HG02973 (cell line): ENCODE results near the gene C14orf180.

Experiments used
- ATAC-seq: cut with Tn5 transposase; IDR thresholded peaks from one replicate; pipeline ENCODE4 v1.9.1; 2021; ENCODE audit warnings: moderate library complexity; ENCODE audit not compliant: unreplicated experiment

Gene C14orf180

DNA sequence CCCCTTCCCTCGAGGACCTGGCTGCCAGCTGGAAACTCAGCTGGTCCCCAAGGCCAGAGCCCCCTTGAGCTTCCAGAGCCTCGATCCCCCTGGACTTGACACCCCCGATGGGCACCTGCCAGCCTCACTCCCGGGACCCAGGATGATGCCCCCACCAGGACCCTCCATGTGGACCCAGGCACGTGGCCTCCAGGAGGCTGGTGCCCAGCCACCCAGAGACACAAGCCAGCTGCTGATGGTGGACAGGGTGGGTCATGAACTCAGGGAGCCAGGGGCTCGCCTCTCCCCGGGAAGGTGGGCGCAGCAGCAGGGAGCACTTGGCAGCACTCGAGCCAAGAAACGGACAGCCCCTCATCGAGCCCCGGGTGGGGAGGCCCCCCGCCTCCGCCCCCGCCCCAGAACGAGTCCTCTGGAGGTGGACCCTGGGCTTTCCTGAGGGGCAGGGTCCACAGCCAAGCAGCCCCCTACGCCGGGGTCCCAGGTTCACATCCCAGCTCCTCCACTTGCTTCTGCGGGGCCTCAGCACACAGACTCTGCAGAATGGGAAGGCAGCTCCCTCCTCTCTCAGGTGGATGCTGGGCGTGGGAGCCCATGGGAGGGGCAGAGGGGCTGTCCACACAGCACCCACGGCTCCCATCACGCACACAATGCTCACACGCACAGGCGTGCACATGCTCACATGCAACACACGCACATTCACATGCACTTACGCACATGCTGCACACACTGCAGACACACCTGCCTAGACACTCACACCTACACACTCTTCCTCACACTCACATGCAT, 12.1 kb downstream of the C14orf180 start:
- no peak for ATAC-seq

DNA sequence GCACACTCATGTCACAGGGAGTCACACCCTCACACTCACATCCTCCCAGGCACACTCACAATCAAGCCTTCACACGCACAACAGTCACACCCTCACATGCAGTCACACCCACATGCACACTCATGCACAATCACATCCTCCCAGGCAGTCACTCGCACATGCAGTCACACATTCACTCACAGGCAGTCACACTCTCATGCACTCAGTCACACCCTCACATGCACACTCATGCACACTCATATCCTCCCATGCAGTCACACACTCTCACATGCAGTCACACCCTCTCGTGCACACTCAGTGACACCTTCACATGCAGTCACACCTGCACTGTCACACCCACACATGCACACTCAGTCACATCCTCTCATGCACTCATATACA, 12.7 kb downstream of the C14orf180 start:
- no peak for ATAC-seq

DNA sequence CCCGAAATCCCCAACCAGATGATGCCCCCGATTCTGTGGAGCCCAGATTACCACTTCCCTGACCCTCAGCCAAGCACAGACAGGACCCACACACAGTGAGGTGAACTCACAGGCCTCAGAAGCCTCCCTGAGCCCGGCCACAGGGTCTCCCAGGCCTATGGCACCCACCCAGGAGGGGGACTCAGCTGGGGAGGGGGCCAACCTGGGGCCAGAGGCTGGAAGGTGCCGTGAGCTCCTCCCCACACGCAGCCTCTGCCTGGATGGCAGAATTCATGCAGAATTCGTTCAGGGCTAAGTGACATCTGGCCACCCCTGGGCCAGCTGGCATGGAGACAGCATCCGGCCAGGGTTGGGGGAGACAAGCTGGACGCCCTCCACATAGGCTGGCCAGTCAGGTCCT, 13.2 kb downstream of the C14orf180 start:
- ATAC-seq = no peak

DNA sequence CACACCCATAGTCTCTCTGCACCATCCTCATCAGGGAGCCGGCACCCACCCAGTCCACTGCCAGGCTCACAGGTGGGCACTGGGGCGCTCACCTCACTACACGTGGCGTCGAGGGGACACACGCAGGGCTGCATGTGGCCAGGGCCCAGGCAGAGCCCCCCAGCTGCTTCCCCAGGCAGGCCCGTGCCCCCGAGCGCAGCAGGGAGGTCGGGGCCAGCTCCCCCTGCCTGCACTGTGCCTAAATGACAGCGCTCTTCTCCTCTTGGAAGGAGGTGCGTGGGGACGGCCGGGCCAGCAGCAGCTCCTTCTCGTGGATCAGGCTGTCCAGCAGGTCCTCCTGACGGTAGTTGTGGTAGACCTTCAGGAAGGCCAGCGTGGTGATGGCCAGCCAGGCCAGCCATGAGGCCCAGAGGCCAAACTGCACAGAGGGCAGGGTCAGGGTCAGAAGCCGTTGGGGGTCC, 13.7 kb downstream of the C14orf180 start:
- ATAC-seq = no peak

DNA sequence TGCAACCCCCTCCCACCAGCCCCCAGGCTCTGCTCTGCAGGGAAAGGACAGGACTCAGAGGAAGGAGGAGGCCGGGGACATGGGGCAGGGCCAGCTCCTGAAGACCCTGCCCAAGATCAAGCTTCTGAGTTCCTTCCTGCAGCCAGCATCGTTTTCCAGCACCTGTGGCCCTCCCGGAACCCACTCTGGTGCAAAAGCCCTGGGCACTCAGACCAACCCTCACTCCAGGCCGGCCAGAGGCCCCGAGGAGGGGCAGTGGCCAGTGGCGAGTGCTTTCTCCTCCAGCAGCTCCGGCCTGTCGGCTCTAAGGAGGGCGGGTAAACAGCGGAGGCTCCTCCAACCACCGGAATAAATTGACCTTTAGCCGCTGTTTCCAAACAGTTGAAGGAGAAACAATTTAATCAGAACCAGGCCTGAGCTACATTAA, 14.2 kb downstream of the C14orf180 start:
- ATAC-seq = no peak

DNA sequence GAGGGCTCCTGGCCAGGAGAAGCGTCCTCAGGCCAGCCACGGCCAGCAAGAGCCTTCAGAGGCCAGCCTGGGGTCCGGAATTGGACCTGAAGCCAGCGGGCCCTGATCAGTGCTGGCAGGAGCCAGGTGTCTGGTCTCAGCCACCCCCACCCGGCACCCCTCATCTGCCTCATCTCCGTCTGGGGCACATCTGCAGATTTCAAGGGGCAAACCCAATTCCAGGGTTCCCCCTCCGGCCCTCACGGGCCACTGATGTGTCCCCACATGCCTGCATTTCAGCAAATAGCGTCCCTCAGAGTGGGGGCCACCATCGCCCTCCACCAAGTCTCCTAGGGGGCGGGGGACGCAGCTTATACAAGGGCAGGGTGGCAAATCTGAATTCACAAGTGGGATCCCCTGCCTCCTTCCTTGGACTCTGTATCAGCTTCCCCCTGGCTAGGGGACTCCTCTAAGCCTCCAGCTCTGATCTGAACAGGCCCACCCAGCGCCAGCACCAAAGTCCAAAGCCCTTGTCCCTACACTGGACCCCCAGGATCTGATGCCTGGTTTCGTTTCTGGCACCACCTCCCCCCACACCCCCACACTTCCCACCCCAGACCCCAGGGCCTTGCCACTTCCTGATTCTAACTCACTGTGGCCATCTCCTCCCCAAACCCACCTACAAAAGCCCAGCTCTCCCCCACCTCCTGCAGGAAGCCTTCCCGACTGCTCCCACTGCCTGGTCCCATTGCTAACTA, 14.9 kb downstream of the C14orf180 start:
- no peak for ATAC-seq

DNA sequence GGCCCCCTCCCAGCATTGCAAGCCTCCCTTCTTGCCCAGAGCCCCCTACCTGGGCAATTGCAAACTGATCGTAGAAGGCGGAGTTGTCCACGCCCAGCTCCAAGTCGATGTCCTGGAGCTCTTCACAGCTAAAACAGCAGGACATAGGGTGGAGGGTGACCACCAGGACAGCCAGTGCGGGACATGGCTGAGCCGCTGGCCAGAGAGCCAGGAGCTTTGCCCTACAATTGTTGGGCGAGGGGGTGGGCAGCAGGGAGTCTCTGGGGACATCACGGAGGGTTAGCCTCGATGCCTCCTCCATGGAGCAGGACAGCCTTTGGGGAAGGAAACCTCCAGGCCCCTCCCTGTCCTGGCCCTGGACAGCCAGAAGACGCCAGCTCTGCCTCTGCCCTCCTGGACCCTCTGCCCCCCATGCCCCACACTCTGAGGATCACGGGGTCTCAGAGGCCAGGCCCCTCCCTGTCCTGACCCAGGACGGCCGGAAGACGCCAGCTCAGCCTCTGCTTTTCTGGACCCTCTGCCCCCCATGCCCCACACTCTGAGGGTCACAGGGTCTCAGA, 15.6 kb downstream of the C14orf180 start:
- ATAC-seq = no peak

DNA sequence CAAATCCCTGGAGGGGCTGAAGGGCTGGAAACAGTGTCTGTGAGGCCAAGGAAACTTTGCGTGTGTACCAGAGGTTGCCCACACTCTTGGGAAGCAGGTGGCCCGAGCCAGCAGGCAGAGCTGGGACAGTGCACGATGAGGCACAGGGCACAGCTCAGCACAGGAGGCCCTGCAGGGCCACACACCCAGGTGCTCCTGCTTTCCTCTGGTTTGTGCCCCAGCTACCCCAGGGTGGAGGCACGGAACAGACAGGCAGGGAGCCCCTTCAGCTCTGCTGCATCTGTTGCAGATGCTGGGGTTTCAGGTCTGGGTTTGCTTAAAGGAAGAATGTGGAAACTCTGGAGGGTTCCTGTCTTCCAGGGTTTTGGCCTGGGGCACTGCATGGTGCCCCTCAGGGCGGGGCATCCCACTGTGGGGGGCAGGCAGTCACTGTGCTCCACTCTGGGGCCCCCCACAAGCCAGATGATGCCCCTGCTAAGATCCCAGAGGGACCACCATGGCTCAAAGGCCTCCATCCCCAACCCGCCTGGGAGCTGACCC, 16.4 kb downstream of the C14orf180 start:
- ATAC-seq = no peak

DNA sequence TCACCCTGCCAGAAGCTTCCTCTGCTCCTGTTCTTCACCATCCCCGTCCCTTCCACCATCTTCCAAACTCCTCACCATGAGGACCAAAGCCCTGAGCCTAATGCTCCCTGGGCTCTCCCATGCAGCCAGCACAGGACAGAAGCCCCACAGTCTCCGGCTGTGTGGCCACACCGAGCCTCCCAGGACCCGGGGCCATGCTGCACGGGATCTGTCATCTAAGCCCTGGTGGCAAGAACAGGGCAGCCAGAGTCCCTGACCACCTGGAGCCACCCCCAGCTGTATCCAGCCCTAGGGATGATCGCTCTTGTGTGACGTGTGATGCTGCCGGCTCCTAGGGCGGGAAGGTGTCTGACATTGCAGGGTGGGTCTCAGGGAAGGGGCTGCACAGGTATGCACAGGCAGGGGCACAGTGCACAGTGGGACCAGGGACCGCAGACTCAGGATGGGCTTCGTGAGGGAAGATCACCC, 16.9 kb downstream of the C14orf180 start:
- no peak for ATAC-seq

DNA sequence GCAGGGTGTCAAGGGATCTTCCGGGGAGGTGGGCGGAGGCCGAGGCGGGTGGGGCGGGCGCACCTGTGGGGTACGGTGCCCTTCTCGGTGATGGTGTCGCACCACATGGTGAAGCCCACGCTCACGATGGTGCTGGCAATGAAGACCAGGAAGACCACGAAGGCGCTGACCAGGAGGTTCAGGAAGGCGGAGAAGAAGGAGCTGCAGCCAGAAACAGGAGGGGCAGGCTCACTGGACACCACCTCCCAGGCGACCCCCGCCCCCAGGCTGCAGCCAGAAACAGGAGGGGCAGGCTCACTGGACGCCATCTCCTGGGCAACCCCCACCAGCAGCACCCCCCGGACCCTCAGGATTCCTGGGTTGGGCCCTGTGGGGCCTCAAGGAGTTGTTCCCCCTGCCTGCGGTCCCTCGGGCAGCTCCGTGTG, 17.4 kb downstream of the C14orf180 start:
- ATAC-seq = no peak

DNA sequence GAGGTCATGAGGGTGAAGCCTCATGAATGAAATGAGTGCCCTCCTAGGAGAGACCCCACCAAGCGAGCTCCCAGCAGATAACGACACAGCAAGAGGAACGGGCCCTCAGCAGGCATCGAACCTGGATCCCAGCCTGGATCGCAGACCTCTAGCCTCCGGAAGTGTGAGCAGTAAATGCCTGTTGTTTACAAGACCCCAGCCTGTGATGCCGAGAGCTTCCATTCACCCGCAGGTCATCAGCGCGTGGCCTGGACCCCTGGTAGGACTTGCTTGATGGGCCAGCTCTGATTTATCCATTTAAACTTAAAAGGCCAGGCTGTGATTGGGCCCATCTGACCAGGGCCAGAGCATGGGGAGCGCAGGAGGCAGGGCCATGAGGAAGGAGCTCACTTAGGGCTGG, 18.0 kb downstream of the C14orf180 start:
- ATAC-seq = no peak

DNA sequence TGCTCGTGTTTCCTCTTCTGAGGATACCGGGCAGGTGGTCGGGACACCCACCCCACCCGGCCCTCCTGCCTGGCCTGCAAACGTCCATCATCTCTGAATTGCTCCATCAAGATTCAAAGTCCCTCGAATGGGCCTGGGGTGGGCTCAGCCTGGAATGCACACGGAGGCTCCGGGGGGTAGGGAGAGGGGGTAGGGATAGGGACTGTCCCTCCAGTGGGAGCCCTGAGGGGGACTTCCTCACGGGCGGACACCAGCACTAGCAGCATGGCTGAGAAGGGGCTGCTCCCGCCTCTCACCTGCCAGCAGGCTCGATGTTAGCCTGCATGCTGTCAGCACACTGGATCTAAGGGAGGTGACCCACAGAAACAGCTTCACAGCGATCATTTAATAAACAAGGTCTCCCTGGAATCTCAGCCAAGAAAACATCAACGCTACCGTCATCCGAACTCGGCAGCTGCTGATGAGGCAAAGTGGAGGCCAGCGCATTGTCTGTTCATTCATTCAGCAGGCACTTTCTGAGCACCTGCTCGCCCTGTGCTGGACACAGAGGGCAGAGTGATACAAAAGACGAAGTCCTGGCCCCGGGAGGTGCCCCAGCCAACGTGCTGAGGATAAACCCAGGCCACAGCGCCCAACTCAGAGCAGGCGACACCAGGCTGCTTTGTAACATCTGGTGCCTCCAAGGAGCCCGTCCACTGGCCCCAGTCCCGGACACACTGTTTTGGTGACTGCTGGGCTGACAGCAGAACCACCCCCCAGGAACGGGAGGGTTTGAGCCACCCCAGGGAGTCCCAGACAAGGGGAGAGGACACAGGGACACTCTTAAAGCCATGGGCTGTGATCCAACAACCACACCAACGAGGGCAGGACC, 18.7 kb downstream of the C14orf180 start:
- ATAC-seq = no peak

DNA sequence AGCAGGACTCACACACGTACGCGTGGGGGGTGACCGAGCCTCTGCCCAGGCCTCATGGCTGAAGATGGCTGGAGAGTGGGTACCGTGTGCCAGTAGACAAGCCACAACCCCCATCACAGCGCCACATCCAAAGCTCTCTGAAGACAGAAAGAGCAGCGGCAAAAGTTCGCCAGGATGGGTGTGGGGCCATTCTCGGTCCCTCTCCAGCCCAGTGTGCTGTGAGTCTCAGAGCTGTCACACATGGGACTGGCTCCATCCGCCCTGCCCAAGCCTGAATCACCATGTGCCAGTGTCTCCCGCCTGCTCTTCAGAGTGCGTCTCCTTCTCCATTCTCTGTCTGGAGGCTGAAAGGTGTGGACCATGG, 19.3 kb downstream of the C14orf180 start:
- no peak for ATAC-seq

DNA sequence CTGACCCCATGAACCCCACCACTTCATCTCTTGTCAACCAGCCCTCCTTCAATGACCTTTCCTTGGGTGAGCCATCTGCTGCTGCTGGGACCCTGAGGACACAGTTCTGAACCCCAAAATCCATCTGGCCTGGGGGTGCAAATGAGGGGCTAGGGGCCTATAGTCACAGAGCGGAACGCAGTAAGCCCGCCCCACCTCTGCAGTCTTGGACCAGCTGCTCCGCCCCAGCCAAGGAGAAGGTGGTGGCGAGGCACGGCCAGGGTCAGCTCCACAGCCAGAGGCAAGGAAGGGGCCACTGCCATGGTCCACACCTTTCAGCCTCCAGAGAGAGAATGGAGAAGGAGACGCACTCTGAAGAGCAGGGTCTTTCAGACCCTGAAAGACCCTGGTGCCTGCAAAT, 19.9 kb downstream of the C14orf180 start:
- no peak for ATAC-seq

DNA sequence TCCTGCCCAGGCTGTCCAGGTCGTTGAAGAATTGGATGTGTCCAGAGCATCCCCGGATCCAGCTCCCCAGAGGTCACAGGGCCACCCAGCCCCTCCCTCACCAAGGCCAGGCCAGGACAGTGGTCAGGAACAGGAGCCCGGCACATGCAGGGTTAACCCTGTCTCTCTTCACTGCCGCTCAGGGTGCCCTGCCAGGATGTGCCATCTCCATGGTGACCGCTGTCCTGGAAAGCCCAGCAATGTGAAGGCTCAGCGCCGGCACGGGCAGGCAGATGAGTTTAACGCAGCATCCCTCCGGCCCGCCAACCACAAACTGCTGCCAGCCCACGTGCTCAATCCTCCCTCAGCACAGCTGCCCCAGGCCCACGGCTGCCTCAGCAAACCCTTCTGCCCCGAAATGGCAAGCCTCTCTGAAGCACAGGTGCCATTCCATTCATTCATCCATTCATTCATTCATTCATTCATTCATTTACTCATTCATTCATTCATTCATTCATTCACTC, 20.6 kb downstream of the C14orf180 start:
- no peak for ATAC-seq

DNA sequence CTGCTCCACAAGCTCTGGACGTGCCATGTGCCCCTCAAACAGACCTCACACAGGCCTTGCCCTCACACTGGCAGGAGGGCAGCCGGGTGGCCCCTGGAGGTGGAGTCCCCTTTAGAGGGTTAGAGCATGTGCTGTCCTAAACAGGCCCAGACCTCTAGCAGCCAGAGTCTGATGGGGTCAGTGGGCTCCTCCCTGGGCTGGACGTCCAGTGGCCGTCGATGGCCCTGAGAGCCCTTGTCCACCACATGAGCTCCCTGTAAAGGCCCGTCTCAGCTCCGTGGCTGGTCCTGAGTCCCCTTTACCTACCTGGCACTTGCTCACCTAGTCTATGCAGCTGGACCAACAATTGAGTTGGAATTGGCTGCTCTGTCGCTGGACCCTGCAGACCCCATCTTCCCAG, 21.2 kb downstream of the C14orf180 start:
- no peak for ATAC-seq

DNA sequence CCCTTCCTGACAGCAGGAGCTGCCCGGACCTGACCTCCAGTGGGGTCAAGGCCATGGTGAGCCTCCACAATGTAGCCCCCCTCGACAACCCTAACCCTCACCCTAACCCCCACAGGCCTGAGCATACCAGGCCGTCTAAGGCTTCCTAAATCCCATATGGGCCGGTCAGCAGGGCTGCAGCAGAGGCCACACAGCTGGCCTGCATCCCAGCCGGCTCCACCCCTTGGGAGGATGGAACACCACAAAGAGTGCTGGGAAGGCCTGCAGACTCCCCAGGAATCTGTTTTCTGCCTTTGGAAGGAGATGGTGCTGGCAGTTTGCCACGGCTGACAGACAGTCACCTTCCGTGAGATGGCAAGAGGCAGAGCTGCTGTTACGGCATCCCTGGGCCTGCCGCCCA, 22.2 kb downstream of the C14orf180 start:
- no peak for ATAC-seq

DNA sequence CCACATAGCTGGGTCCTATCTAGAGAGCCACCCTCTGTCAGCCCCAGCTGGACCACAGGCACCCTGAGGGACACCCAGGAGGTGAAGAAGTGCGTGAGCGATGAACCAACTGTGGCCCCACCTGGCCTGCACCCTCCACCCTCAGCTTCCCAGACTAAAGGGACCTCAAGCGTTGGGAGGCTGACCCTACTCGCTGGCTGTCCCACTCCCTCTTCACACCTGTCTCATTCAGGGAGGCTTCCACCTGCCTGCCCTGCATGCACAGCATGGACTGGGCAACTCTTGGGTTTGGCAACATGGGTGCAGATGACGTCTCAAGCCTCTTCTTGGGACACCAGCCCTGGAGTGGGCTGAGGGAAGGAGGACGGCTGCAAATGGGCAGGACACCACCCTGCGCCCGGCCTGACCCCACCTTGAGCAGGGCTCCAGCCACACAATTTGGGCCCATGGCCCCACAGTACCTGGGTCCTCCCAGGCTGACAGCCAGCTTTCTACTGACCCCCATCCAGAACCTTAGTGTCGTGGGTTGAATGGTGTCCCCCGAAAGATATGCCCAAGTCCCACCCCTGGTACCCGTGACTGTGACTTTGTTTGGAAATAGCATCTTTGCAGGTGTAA, 22.9 kb downstream of the C14orf180 start:
- no peak for ATAC-seq

DNA sequence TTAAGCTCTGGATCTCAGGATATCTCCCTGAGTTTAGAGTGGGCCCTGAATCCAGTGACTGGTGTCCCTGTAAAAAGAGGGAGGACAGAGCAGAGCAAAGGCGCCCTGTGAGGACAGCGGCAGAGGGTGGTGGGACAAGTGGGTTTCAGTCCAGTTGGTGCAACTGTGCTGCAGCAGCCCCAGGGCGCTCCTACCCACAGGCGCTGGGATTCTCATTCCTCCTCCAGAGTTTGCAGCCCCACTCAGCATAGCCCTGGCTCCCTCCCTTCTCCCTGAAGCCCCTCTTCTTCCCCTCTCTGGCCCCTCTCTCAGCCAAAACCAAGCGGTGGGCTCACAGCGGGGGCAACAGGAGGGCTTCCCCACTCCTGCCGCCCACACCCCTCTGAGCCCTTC, 23.4 kb downstream of the C14orf180 start:
- no peak for ATAC-seq
